Left cardiac atrium (tissue), 2 donors: ENCODE data around the gene MIF4GD. TPM values are rescaled to one million over a fixed set of nuclear protein-coding genes. Genes with fewer than 3 reads are reported as not detected.

Experiments
- total RNA-seq, 2 donors: library from RNA; stranded (reverse); fragmentation: NEBNext Ultra II Directional; extraction: Animal tissue kit (Norgen Biotek cat#: 25700); gene quantifications; one replicate each; pipeline ENCODE4 v1.2.1, GENCODE V29; 2021
- donor health status: DM: no; HTN: yes; CAD: no; lungs with severe emphysema.
- donor health status: DM: yes; HTN: yes; CAD: no.

Gene MIF4GD
- total RNA-seq, 2 donors from 2014 or later: 13.8 to 17.7 TPM

Other genes with a start within 250 kb of the MIF4GD start
- gene ATP5PD, start 224.3 kb downstream of the MIF4GD start, total RNA-seq: 100 to 1,000 TPM; 676 to 729 TPM
- gene KCTD2, start 224.0 kb downstream of the MIF4GD start, total RNA-seq: 10 to 100 TPM; 21.4 to 26.2 TPM
- 10 to 100 TPM in 1 of 2 donors, 1 to 10 TPM in 1; 7.2 to 14.3 TPM for gene SLC16A5, start 183.3 kb downstream of the MIF4GD start, total RNA-seq
- 1 to 10 TPM; 5.8 to 6.7 TPM for gene ARMC7, start 161.3 kb downstream of the MIF4GD start, total RNA-seq
- 10 to 100 TPM; 27.2 to 28.4 TPM for gene NT5C, start 139.5 kb downstream of the MIF4GD start, total RNA-seq
- gene JPT1, start 116.7 kb downstream of the MIF4GD start, total RNA-seq: 10 to 100 TPM; 16.4 to 19.7 TPM
- gene SUMO2, start 88.3 kb downstream of the MIF4GD start, total RNA-seq: 100 to 1,000 TPM; 231 to 246 TPM
- gene NUP85, start 65.6 kb downstream of the MIF4GD start, total RNA-seq: 10 to 100 TPM; 28.6 to 37.9 TPM
- gene GGA3, start 9.6 kb downstream of the MIF4GD start, total RNA-seq: 10 to 100 TPM; 23.0 to 24.5 TPM
- gene MRPS7, start 9.4 kb downstream of the MIF4GD start, total RNA-seq: 100 to 1,000 TPM in 1 of 2 donors, 10 to 100 TPM in 1; 85.4 to 103 TPM
- gene SLC25A19, start 18.2 kb upstream of the MIF4GD start, total RNA-seq: 10 to 100 TPM; 15.2 to 21.0 TPM
- gene GRB2, start 134.4 kb upstream of the MIF4GD start, total RNA-seq: 100 to 1,000 TPM in 1 of 2 donors, 10 to 100 TPM in 1; 90.3 to 110 TPM
- 10 to 100 TPM; 46.0 to 47.2 TPM for gene TMEM94, start 185.4 kb upstream of the MIF4GD start, total RNA-seq
- gene CASKIN2, start 244.3 kb upstream of the MIF4GD start, total RNA-seq: 10 to 100 TPM; 37.7 to 60.2 TPM
- 1 to 10 TPM; 9.0 to 9.5 TPM for gene TSEN54, start 245.3 kb upstream of the MIF4GD start, total RNA-seq